ENCODE results near the gene MYO1H.

The MYO1H gene

GRCh38 chr12:109482491-109482890 is 134.8 kb downstream of the MYO1H start:
- Histone ChIP-seq H2BK120ac (ENCODE audit: insufficient read depth, low read length, poor library complexity) (no peak overlapping the region), H3K27ac (ENCODE audit: low read depth, low read length) (no peak overlapping the region), H3K9me3 (ENCODE audit: insufficient read depth, low read depth, low read length) (no peaks in the 10 kb centered on the region), H3K4ac (ENCODE audit: low read depth, low read length) (no peak overlapping the region), H4K8ac (ENCODE audit: low read depth, low read length) (no peak overlapping the region), H3K4me3 (ENCODE audit: low read depth, low read length) (no peak overlapping the region), H3K4me1 (ENCODE audit: control insufficient read depth in 1 of 2, insufficient read depth in 2 of 2, low read length in 2 of 2) (peaks cover 4% of the 10 kb centered on the region in 2 experiments), H3K23ac (ENCODE audit: low read length) (no peak overlapping the region), H3K79me2 (ENCODE audit: control insufficient read depth, insufficient read depth, low read length, poor library complexity) (peaks cover 5% of the 10 kb centered on the region), H3K18ac (ENCODE audit: low read length) (no peak overlapping the region), H2AFZ (ENCODE audit: insufficient read depth, low read length, poor library complexity) (no peak overlapping the region), H3K36me3 (ENCODE audit: control insufficient read depth in 1 of 2, insufficient read depth in 2 of 2, low read length in 2 of 2) (peaks cover 21 to 33% of the 10 kb centered on the region in 2 experiments), H4K12ac (ENCODE audit: low read depth, low read length) (no peak overlapping the region), H2BK5ac (ENCODE audit: low read depth, low read length, poor library complexity) (no peak overlapping the region), H2BK12ac (ENCODE audit: low read length) (no peak overlapping the region), H3K14ac (ENCODE audit: low read length) (no peak overlapping the region), H2AK5ac (ENCODE audit: low read length) (no peak overlapping the region), H3K79me1 (ENCODE audit: low read length) (peaks cover 5% of the 10 kb centered on the region), H3K27me3 (ENCODE audit: insufficient read depth, low read length) (no peaks in the 10 kb centered on the region), H4K91ac (ENCODE audit: low read depth, low read length) (no peak overlapping the region), H3K4me2 (ENCODE audit: low read length) (no peak overlapping the region), H3K9ac (ENCODE audit: low read length) (no peak overlapping the region)
- no peak for DNase-seq
- no CpG with 5 or more reads among the region's 2 CpGs for WGBS (ENCODE audit: extremely low coverage, insufficient coverage, insufficient read length)

GRCh38 chr12:109482894-109483293 is 135.2 kb downstream of the MYO1H start:
- H3K27me3 ChIP-seq (ENCODE audit: insufficient read depth, low read length): no peaks in the 10 kb centered on the region
- H2BK120ac ChIP-seq (ENCODE audit: insufficient read depth, low read length, poor library complexity): no peak overlapping the region
- no peak overlapping the region for H3K9ac ChIP-seq (ENCODE audit: low read length)
- H3K18ac ChIP-seq (ENCODE audit: low read length): no peak overlapping the region
- H2BK12ac ChIP-seq (ENCODE audit: low read length): no peak overlapping the region
- H4K91ac ChIP-seq (ENCODE audit: low read depth, low read length): no peak overlapping the region
- no peak overlapping the region for H3K4ac ChIP-seq (ENCODE audit: low read depth, low read length)
- H4K12ac ChIP-seq (ENCODE audit: low read depth, low read length): no peak overlapping the region
- H2BK5ac ChIP-seq (ENCODE audit: low read depth, low read length, poor library complexity): no peak overlapping the region
- H3K79me2 ChIP-seq (ENCODE audit: control insufficient read depth, insufficient read depth, low read length, poor library complexity): peaks cover 1% of the 10 kb centered on the region
- H4K8ac ChIP-seq (ENCODE audit: low read depth, low read length): no peak overlapping the region
- no peak overlapping the region for H2AK5ac ChIP-seq (ENCODE audit: low read length)
- no CpG with 5 or more reads among the region's 2 CpGs for WGBS (ENCODE audit: extremely low coverage, insufficient coverage, insufficient read length)
- no peaks in the 10 kb centered on the region for H3K9me3 ChIP-seq (ENCODE audit: insufficient read depth, low read depth, low read length)
- peaks cover under 1% of the 10 kb centered on the region for H3K79me1 ChIP-seq (ENCODE audit: low read length)
- no peak overlapping the region for H3K4me2 ChIP-seq (ENCODE audit: low read length)
- no peak overlapping the region for H3K27ac ChIP-seq (ENCODE audit: low read depth, low read length)
- H3K4me1 ChIP-seq (ENCODE audit: control insufficient read depth in 1 of 2, insufficient read depth in 2 of 2, low read length in 2 of 2): peaks cover 4% of the 10 kb centered on the region in 2 experiments
- H3K36me3 ChIP-seq (ENCODE audit: control insufficient read depth in 1 of 2, insufficient read depth in 2 of 2, low read length in 2 of 2): peaks cover 23 to 37% of the 10 kb centered on the region in 2 experiments
- H3K4me3 ChIP-seq (ENCODE audit: low read depth, low read length): no peak overlapping the region
- no peak overlapping the region for H3K14ac ChIP-seq (ENCODE audit: low read length)
- H2AFZ ChIP-seq (ENCODE audit: insufficient read depth, low read length, poor library complexity): no peak overlapping the region
- H3K23ac ChIP-seq (ENCODE audit: low read length): no peak overlapping the region
- DNase-seq: no peak

GRCh38 chr12:109483346-109483745 is 135.6 kb downstream of the MYO1H start:
- Histone ChIP-seq H2AFZ (ENCODE audit: insufficient read depth, low read length, poor library complexity) (no peak overlapping the region), H2BK12ac (ENCODE audit: low read length) (no peak overlapping the region), H3K18ac (ENCODE audit: low read length) (no peak overlapping the region), H4K91ac (ENCODE audit: low read depth, low read length) (no peak overlapping the region), H3K4me3 (ENCODE audit: low read depth, low read length) (no peak overlapping the region), H3K27me3 (ENCODE audit: insufficient read depth, low read length) (no peaks in the 10 kb centered on the region), H3K36me3 (ENCODE audit: control insufficient read depth in 1 of 2, insufficient read depth in 2 of 2, low read length in 2 of 2) (peaks cover 23 to 41% of the 10 kb centered on the region in 2 experiments), H2AK5ac (ENCODE audit: low read length) (no peak overlapping the region), H3K9me3 (ENCODE audit: insufficient read depth, low read depth, low read length) (no peaks in the 10 kb centered on the region), H3K14ac (ENCODE audit: low read length) (no peak overlapping the region), H3K23ac (ENCODE audit: low read length) (no peak overlapping the region), H3K4me2 (ENCODE audit: low read length) (no peak overlapping the region), H3K4ac (ENCODE audit: low read depth, low read length) (no peak overlapping the region), H4K8ac (ENCODE audit: low read depth, low read length) (no peak overlapping the region), H2BK5ac (ENCODE audit: low read depth, low read length, poor library complexity) (no peak overlapping the region), H3K4me1 (ENCODE audit: control insufficient read depth in 1 of 2, insufficient read depth in 2 of 2, low read length in 2 of 2) (peaks cover 2 to 4% of the 10 kb centered on the region in 2 experiments), H2BK120ac (ENCODE audit: insufficient read depth, low read length, poor library complexity) (no peak overlapping the region), H3K27ac (ENCODE audit: low read depth, low read length) (no peak overlapping the region), H3K79me2 (ENCODE audit: control insufficient read depth, insufficient read depth, low read length, poor library complexity) (no peaks in the 10 kb centered on the region), H3K79me1 (ENCODE audit: low read length) (no peaks in the 10 kb centered on the region), H4K12ac (ENCODE audit: low read depth, low read length) (no peak overlapping the region), H3K9ac (ENCODE audit: low read length) (no peak overlapping the region)
- no CpG with 5 or more reads among the region's 11 CpGs for WGBS (ENCODE audit: extremely low coverage, insufficient coverage, insufficient read length)
- no peak for DNase-seq

- Histone ChIP-seq H3K18ac (ENCODE audit: low read length) (no peak overlapping the region), H2BK5ac (ENCODE audit: low read depth, low read length, poor library complexity) (no peak overlapping the region)
- DNase-seq: no peak
Measured at GRCh38 chr12:109485201-109485600, 137.5 kb downstream of the MYO1H start.

More at GRCh38 chr12:109485201-109485600, 137.5 kb downstream of the MYO1H start:
- no peak overlapping the region for H2AFZ ChIP-seq (ENCODE audit: insufficient read depth, low read length, poor library complexity)
- H3K27ac ChIP-seq (ENCODE audit: low read depth, low read length): no peak overlapping the region
- no peak overlapping the region for H2AK5ac ChIP-seq (ENCODE audit: low read length)
- no peak overlapping the region for H3K4ac ChIP-seq (ENCODE audit: low read depth, low read length)
- no peak overlapping the region for H2BK120ac ChIP-seq (ENCODE audit: insufficient read depth, low read length, poor library complexity)
- no peaks in the 10 kb centered on the region for H3K79me2 ChIP-seq (ENCODE audit: control insufficient read depth, insufficient read depth, low read length, poor library complexity)
- H3K4me3 ChIP-seq (ENCODE audit: low read depth, low read length): no peak overlapping the region
- H4K91ac ChIP-seq (ENCODE audit: low read depth, low read length): no peak overlapping the region
- H3K79me1 ChIP-seq (ENCODE audit: low read length): no peaks in the 10 kb centered on the region
- H2BK12ac ChIP-seq (ENCODE audit: low read length): no peak overlapping the region
- H3K9me3 ChIP-seq (ENCODE audit: insufficient read depth, low read depth, low read length): no peaks in the 10 kb centered on the region
- no peaks in the 10 kb centered on the region for H3K4me1 ChIP-seq (ENCODE audit: control insufficient read depth in 1 of 2, insufficient read depth in 2 of 2, low read length in 2 of 2)
- H4K8ac ChIP-seq (ENCODE audit: low read depth, low read length): no peak overlapping the region
- peaks cover 37 to 58% of the 10 kb centered on the region in 2 experiments for H3K36me3 ChIP-seq (ENCODE audit: control insufficient read depth in 1 of 2, insufficient read depth in 2 of 2, low read length in 2 of 2)
- H3K9ac ChIP-seq (ENCODE audit: low read length): no peak overlapping the region
- H4K12ac ChIP-seq (ENCODE audit: low read depth, low read length): no peak overlapping the region
- H3K4me2 ChIP-seq (ENCODE audit: low read length): no peak overlapping the region
- no peak overlapping the region for H3K23ac ChIP-seq (ENCODE audit: low read length)
- no peaks in the 10 kb centered on the region for H3K27me3 ChIP-seq (ENCODE audit: insufficient read depth, low read length)
- WGBS (ENCODE audit: extremely low coverage, insufficient coverage, insufficient read length): no CpG with 5 or more reads among the region's 4 CpGs
- no peak overlapping the region for H3K14ac ChIP-seq (ENCODE audit: low read length)

All from trophoblast cell (in vitro differentiated cells and primary cell).